HAP-1 (cell line): ENCODE data around the gene TEX13C.
"Not testable (repeated sequence)": the region's sequence is repeated elsewhere in the genome, so short reads cannot be mapped to it uniquely, and the experiment has no call there.

ENCODE experiments used
- DNase-seq, 2 experiments: peaks; one replicate each; pipeline ENCODE4 v3.0.0-alpha.2; 2016 to 2020; ENCODE audit warnings: low spot score in 2 of 2
- H3K27me3 ChIP-seq: fragments of 250-450 bp; sonication (Bioruptor Pico); 2 replicates; pipeline ENCODE4 v1.5.1; 2020; ENCODE audit warnings: low read depth, mild to moderate bottlenecking, moderate library complexity
- H3K36me3 ChIP-seq: fragments of 250-450 bp; sonication (Bioruptor Pico); replicated peaks from 2 replicates; pipeline ENCODE4 v1.5.1; 2020; ENCODE audit warnings: mild to moderate bottlenecking
- H3K4me1 ChIP-seq: fragments of 250-450 bp; sonication (Bioruptor Pico); 2 replicates; pipeline ENCODE4 v1.5.1; 2020; ENCODE audit warnings: mild to moderate bottlenecking
- H3K4me3 ChIP-seq: fragments of 250-450 bp; sonication (Bioruptor Pico); 2 replicates; pipeline ENCODE4 v1.5.1; 2020; ENCODE audit warnings: mild to moderate bottlenecking, moderate library complexity
- H3K9me3 ChIP-seq: fragments of 250-450 bp; sonication (Bioruptor Pico); 2 replicates; pipeline ENCODE4 v1.5.1; 2020; ENCODE audit warnings: mild to moderate bottlenecking, moderate library complexity
- in situ Hi-C: fragments of 300-500 bp; cut with MboI; formaldehyde crosslinking; loops from 3 replicates; pipeline ENCODE4 v1.14.3; 2020; ENCODE audit warnings: low sequenced_read_pairs, inconsistent platforms, mixed read lengths

TEX13C gene

DNA sequence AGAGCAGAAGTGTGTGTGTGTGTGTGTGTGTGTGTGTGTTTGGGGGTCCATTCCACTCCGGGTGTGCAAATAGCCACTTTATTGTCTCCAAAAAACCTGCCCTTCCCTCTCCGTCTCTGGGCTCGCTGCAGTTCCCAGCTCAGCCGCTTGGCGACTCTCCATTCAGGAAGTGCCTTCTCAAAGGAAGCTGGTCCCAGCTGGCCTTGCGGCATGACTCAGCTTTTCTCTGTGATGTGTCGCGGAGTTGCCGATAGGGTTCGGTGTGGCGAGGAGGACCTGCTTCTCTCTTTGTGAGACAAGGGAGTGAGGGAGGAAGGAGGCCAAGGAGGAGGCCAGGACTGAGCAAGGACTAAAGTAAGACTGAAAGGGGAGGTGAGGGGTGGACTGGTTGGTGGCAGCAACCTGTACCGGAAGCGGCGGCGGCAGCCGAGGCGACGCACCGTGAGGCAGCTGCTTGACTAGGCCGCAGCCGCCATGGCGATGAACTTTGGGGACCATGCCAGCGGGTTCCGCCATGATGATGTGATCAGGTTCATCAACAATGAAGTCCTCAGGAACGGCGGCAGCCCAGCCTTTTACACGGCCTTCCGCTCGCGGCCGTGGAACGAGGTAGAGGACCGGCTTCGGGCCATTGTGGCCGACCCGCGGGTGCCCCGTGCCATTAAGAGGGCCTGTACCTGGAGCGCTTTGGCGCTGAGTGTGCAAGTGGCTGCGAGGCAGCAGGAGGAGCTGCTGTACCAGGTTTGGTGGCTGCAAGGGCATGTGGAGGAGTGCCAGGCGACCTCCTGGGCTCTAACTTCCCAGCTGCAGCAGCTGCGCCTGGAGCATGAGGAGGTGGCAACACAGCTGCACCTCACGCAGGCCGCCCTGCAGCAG, at the start of gene TEX13C:
TSS of gene TEX13C (plus strand) at position 226 of the 876 bp plus-strand sequence. CDS start at position 475, 249 bp downstream.
- no peaks in the 10 kb centered on the region for H3K4me1 ChIP-seq
- H3K4me3 ChIP-seq: no peak within 1 kb of the TSS
- H3K36me3 ChIP-seq: no peaks in the 10 kb centered on the region
- H3K9me3 ChIP-seq: no peaks in the 10 kb centered on the region
- DNase-seq: no peak
- H3K27me3 ChIP-seq: no peaks in the 10 kb centered on the region
- in situ Hi-C loops: no loop called here

DNA sequence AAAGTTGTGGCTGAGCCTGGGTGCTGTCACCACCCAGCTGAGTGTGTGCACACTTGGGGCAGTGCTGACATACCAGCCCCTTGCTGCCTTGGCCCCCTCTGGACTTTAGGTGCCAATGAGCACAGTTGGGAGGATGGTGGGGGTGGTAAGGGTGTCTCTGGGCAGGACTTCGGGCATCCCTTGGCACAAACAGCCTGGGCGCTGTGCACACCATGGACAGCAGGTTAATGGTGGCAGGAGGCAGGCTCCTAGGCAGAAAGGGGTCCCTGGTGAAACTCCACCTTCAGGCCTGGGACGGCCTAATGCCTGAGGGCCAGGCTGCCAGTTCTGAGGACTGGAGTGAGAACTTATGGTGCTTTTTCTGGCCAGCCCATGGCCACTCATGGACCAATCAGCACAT, 32.4 kb upstream of the TEX13C start:
- Histone ChIP-seq H3K36me3 (no peaks in the 10 kb centered on the region), H3K4me1 (no peaks in the 10 kb centered on the region), H3K4me3 (no peak overlapping the region), H3K9me3 (no peaks in the 10 kb centered on the region), H3K27me3 (no peaks in the 10 kb centered on the region)
- DNase-seq: no peak
- in situ Hi-C loops: no loop called here

DNA sequence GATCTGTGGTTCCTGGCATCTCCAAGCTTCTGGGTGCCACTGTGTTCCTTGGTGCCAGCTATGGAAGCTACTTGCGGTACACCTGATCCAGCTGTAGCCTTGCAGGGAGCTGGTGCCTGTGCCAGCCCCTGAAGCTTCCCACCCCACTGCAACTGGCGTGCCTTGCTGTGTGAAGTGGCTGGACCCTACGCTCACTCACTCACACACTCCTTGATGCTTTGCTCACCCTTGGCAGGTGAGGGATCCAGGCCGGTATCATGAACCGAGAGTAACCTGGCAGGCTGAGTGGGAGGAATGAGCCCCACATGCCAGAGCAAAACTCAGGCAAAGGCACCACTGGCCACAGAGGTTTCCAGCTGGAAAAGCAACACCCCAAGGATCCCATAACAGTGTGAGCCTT, 31.3 kb upstream of the TEX13C start:
- H3K4me3 ChIP-seq: no peak overlapping the region
- H3K36me3 ChIP-seq: no peaks in the 10 kb centered on the region
- DNase-seq: no peak
- H3K4me1 ChIP-seq: no peaks in the 10 kb centered on the region
- no peaks in the 10 kb centered on the region for H3K27me3 ChIP-seq
- H3K9me3 ChIP-seq: no peaks in the 10 kb centered on the region
- in situ Hi-C loops: no loop called here

DNA sequence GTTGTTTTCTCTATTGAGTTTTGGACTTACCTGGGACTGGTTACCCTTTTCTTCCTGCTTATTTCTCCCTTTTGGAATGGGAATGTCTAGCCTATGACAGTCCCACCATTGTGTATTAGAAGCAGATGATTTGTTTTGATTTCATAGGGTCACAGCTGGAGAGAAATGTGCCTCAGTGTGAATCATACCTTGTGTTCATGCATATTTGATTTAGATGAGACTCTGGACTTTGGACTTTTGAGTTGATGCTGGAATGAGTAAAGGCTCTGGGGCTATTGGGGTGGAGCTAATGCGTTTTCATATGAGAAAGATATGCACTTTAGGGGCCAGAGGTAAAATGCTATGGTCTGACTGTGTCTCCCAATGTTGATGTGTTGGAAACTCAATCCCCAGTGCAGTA, 30.5 kb upstream of the TEX13C start:
- Histone ChIP-seq H3K27me3 (no peaks in the 10 kb centered on the region), H3K36me3 (no peaks in the 10 kb centered on the region), H3K4me1 (no peaks in the 10 kb centered on the region), H3K9me3 (no peaks in the 10 kb centered on the region), H3K4me3 (no peak overlapping the region)
- in situ Hi-C loops: no loop called here
- DNase-seq: no peak

DNA sequence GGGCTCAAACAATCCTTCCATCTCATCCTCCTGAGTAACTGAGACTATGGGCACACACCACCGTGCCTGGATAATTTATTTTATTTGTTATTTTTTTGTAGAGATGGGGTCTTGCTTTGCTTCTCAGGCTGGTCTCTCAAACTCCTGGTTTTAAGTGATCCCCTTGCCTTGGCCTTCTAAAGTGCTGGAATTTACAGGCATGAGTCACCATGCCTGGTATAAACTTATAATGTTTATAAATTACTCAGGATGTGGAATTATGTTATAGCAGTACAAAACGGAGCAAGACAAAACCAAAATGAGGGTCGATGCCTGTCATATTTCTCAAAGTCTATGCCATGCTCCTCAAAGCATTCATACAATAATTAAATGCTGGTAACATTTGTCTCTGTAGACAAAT, 29.8 kb upstream of the TEX13C start:
- Histone ChIP-seq H3K4me3 (no peak overlapping the region), H3K4me1 (no peaks in the 10 kb centered on the region), H3K27me3 (no peaks in the 10 kb centered on the region), H3K36me3 (no peaks in the 10 kb centered on the region), H3K9me3 (no peaks in the 10 kb centered on the region)
- in situ Hi-C loops: no loop called here
- no peak for DNase-seq

DNA sequence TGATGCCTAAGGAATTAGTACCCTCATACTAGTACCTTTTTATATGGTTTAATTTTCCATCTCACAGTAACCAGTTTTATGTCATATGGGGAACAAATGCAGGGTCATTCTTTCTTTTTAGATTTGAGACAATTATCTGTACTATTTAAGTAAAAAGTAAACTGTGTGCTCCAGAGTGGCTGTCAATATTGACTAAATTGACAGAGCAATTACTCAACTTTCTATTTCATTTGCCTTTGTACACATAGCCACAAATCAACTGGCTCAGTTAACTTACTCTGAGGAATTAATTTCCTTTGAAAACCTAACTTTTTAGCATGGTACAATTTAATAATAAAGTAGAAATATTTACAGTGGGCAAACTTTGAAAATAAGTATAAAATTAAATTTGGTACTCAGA, 28.5 kb upstream of the TEX13C start:
- H3K27me3 ChIP-seq: no peaks in the 10 kb centered on the region
- no peak for DNase-seq
- H3K4me3 ChIP-seq: no peak overlapping the region
- no peaks in the 10 kb centered on the region for H3K4me1 ChIP-seq
- no peaks in the 10 kb centered on the region for H3K9me3 ChIP-seq
- H3K36me3 ChIP-seq: no peaks in the 10 kb centered on the region
- in situ Hi-C loops: no loop called here

DNA sequence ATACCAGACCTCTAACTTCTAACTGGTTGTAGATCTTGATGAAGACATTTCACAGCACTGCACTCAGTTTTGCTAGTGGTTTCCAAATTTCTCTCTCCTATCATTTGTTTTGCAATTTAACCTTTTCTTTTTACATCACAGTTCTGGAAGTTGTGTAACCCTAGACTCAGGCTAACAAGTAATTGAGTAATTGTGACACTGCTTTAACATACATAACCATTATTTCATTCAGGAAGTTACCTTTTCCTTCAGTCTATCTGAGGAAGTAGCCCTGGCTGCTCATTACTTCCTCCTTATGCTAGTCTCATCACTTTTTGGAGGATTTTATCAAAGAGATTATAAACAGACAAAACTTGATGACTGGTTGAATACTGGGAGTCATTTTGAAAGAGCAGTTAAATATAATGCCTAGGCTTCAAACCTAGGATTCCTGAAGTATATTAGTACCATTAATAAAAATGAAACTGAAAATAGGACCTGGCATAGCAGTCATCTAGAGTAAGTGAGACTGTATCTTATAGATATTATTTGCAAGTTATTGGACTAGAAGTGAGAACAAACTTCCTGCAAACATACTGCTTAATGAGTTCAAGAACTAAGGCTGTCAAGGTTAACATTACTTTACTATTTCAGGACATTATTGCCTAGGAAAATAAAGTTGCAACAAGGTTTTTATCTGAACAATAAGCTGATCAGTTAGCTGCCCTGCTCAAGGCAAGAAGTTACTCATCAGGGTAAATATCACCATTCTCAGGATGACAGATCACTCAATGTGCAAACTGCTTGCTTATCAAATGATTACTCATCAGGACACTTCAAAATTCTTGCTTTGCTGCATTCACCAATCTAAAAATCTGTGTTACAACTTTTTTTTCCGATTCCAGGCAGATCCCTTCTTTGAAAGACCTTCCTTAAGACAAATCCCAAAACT, 25.6 kb upstream of the TEX13C start:
- Histone ChIP-seq H3K9me3 (no peaks in the 10 kb centered on the region), H3K36me3 (no peaks in the 10 kb centered on the region), H3K4me1 (no peaks in the 10 kb centered on the region), H3K27me3 (no peaks in the 10 kb centered on the region), H3K4me3 (no peak overlapping the region)
- in situ Hi-C loops: no loop called here
- DNase-seq: no peak

DNA sequence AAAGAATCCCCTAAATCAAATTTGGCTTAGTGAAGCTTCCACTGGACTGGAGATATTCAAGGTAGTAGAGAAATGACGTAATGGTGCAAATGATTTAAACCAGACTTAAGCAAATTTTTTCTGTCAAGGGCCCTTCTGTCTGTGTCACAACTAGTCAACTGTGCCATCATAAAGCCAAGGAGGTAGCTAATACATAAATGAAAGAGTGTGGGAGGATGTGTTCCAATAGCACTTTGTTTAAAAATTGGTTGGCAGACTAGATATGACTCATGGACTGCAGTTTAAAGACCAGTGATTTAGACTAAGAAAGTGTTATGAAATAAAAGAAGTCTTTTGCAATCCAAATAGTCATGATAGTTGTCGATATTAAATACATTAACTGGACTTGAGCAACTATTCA, 24.3 kb upstream of the TEX13C start:
- Histone ChIP-seq H3K9me3 (no peaks in the 10 kb centered on the region), H3K36me3 (no peaks in the 10 kb centered on the region), H3K4me1 (no peaks in the 10 kb centered on the region), H3K27me3 (no peaks in the 10 kb centered on the region), H3K4me3 (no peak overlapping the region)
- no peak for DNase-seq
- in situ Hi-C loops: no loop called here

DNA sequence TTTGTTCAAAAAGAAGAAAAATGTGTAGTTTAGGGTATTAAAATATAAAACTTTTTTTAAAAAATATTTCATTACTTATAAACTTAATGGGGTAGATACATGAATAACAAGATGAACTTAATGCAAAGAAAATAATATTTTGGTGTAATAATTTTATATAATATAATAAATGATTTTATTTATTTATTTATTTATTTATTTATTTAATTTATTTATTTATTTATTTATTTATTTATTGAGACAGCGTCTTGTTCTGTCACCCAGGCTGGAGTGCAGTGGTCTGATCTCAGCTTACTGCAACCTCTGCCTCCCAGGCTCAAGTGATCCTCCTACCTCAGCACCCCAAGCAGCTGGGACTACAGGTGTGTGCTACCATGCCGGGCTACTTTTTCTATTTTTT, 20.8 kb upstream of the TEX13C start:
- no peak overlapping the region for H3K4me3 ChIP-seq
- H3K36me3 ChIP-seq: no peaks in the 10 kb centered on the region
- no peak for DNase-seq
- no peaks in the 10 kb centered on the region for H3K27me3 ChIP-seq
- H3K9me3 ChIP-seq: no peaks in the 10 kb centered on the region
- H3K4me1 ChIP-seq: no peaks in the 10 kb centered on the region
- in situ Hi-C loops: no loop called here

DNA sequence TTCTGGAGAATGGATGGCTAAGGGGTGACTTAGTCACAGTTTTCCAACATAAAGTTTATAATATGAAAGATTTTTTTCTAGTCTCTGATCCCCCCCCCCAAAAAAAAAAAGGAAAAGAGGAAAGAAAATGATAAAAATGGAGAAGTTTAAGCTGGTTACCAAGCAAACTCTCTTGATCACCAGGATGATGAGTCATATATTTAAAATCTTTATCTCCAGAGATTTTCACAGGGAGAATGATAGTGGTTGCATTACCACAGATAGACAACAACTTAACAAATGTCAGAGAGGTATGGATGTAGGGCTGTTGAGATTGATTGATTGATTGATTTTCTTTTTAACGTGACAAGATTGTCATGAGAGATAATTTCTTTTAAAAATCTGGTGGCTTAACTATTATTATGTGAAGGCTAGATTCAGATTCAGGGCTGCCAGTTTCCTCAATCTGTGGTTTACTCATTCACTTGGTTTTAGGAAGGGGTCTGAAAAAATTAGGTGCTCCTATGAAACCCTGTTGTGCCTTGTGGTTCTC, 13.3 kb upstream of the TEX13C start:
- H3K4me1 ChIP-seq: no peaks in the 10 kb centered on the region
- no peak overlapping the region for H3K4me3 ChIP-seq
- no peaks in the 10 kb centered on the region for H3K27me3 ChIP-seq
- H3K9me3 ChIP-seq: no peaks in the 10 kb centered on the region
- no peaks in the 10 kb centered on the region for H3K36me3 ChIP-seq
- in situ Hi-C loops: no loop called here
- no peak for DNase-seq

DNA sequence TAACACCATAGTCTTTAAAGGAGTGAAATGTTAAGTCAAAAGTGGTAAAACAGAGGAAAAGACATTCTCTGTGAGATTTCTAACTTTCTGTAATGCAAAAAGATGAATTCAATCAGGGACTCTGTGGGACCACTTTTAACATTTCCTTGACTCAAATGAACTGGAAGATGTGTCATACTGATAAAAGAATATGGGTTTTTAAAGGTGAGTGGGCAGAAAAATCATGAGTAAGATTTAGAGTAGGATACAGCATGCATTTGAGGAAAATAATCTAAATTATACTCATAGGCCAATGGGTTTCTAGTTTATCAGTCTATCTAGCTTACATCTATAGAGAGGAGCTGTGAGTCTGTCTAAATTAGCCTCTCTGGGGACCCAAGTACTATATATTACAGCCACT, 11.0 kb upstream of the TEX13C start:
- H3K27me3 ChIP-seq: no peaks in the 10 kb centered on the region
- H3K9me3 ChIP-seq: no peaks in the 10 kb centered on the region
- in situ Hi-C loops: no loop called here
- H3K4me3 ChIP-seq: no peak overlapping the region
- H3K36me3 ChIP-seq: no peaks in the 10 kb centered on the region
- H3K4me1 ChIP-seq: no peaks in the 10 kb centered on the region
- no peak for DNase-seq

DNA sequence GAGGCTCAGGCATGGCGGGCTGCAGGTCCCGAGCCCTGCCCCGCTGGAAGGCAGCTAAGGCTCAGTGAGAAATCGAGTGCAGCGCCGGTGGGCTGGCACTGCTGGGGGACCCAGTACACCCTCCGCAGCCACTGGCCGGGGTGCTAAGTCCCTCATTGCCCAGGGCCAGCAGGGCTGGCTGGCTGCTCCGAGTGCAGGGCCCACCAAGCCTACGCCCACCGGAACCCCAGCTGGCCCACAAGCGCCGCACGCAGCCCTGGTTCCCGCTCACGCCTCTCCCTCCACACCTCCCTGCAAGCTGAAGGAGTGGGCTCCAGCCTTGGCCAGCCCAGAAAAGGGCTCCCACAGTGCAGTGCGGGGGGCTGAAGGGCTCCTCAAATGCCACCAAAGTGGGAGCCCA, 505 bp upstream of the TEX13C start:
- H3K36me3 ChIP-seq, H3K4me3 ChIP-seq, H3K4me1 ChIP-seq, H3K9me3 ChIP-seq, DNase-seq, H3K27me3 ChIP-seq, in situ Hi-C loops: not testable (repeated sequence)

DNA sequence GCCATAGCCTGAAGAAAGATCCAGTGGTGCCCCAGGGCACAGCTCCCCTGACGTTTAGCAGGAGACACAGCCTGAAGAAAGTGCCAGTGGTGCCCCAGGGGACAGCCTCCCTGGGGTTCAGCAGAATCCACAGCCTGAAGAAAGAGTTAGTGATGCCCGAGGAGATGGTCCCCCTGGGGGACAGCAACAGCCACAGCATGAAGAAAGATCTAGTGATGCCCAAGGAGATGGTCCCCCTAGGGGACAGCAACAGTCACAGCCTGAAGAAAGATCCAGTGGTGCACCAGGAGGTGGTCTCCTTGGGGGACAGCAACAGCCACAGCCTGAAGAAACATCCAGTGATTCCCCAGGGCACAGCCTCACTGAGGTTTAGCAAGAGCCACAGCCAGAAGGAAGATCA, 2.8 kb downstream of the TEX13C start:
- H3K27me3 ChIP-seq: no peaks in the 10 kb centered on the region
- no peak overlapping the region for H3K4me3 ChIP-seq
- H3K36me3 ChIP-seq: no peaks in the 10 kb centered on the region
- in situ Hi-C loops: no loop called here
- no peak for DNase-seq
- no peaks in the 10 kb centered on the region for H3K4me1 ChIP-seq
- no peaks in the 10 kb centered on the region for H3K9me3 ChIP-seq

DNA sequence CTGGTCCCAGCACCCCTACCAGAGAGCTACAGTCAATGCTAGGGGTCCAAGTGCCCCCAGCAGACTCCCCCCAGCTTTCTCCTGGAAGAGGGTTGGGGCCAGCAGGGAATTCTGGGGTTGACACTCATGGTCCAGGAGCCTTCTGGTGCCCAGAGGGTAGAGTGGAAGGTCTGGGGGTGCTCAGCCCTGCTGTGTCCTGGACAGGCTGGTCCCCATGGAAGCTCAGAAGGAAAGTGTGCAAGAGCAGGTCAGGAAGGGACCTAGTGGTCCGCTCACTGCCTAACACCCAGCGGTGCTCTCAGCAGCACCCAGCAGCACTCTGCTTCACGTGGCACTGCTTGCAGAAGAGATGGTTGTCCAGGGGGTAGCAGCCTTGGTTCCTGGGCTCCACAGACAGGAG, 6.9 kb downstream of the TEX13C start:
- in situ Hi-C loops: no loop called here

More for the DNA sequence above, 6.9 kb downstream of the TEX13C start:
- no peaks in the 10 kb centered on the region for H3K36me3 ChIP-seq
- no peaks in the 10 kb centered on the region for H3K27me3 ChIP-seq
- H3K4me3 ChIP-seq: no peak overlapping the region
- H3K4me1 ChIP-seq: no peaks in the 10 kb centered on the region
- DNase-seq: no peak
- no peaks in the 10 kb centered on the region for H3K9me3 ChIP-seq
